MM.1S (cell line): ENCODE data around the gene PPP2R2C.

Experiments
- DNase-seq: peaks from one replicate; pipeline ENCODE4 v3.0.0-alpha.2; 2015
- H2AFZ ChIP-seq: fragments of 300-600 bp; sonication (generic); 2 replicates; pipeline ENCODE4 v1.6.0; 2016; ENCODE audit warnings: antibody characterized with exemption, low read length
- H3F3A ChIP-seq: fragments of 300-600 bp; sonication (generic); 2 replicates; pipeline ENCODE4 v1.6.1; 2016; ENCODE audit warnings: mild to moderate bottlenecking, antibody characterized with exemption, low read length, moderate library complexity, mixed read lengths; ENCODE audit not compliant: insufficient read depth
- H3K27ac ChIP-seq: fragments of 300-600 bp; sonication (generic); 2 replicates; pipeline ENCODE4 v1.5.1; 2016; ENCODE audit warnings: mild to moderate bottlenecking, low read length
- H3K27me3 ChIP-seq: fragments of 300-600 bp; sonication (generic); replicated peaks from 2 replicates; pipeline ENCODE4 v1.6.0; 2016; ENCODE audit warnings: low read length; ENCODE audit not compliant: insufficient read depth
- H3K36me3 ChIP-seq: fragments of 300-600 bp; sonication (generic); replicated peaks from 2 replicates; pipeline ENCODE4 v1.6.1; 2016; ENCODE audit warnings: mild to moderate bottlenecking, low read length, mixed read lengths; ENCODE audit not compliant: insufficient read depth
- H3K4me1 ChIP-seq: fragments of 300-600 bp; sonication (generic); 2 replicates; pipeline ENCODE4 v1.6.1; 2016; ENCODE audit warnings: low read length, mixed read lengths
- H3K4me2 ChIP-seq: fragments of 300-600 bp; sonication (generic); 2 replicates; pipeline ENCODE4 v1.6.0; 2016; ENCODE audit warnings: low read depth, low read length
- H3K4me3 ChIP-seq: fragments of 300-600 bp; sonication (generic); 2 replicates; pipeline ENCODE4 v1.5.1; 2016; ENCODE audit warnings: low read length, mixed read lengths
- H3K79me2 ChIP-seq: fragments of 300-600 bp; sonication (generic); 2 replicates; pipeline ENCODE4 v1.6.1; 2016; ENCODE audit warnings: mixed run types, low read length, mixed read lengths
- H3K9ac ChIP-seq: fragments of 300-600 bp; sonication (generic); 2 replicates; pipeline ENCODE4 v1.6.1; 2016; ENCODE audit warnings: low read length, mixed read lengths
- H3K9me2 ChIP-seq: fragments of 300-600 bp; sonication (generic); replicated peaks from 2 replicates; pipeline ENCODE4 v1.6.1; 2016; ENCODE audit warnings: mild to moderate bottlenecking, low read length, mixed read lengths; ENCODE audit not compliant: insufficient read depth
- H3K9me3 ChIP-seq: fragments of 300-600 bp; sonication (generic); replicated peaks from 2 replicates; pipeline ENCODE4 v1.6.1; 2016; ENCODE audit warnings: mild to moderate bottlenecking, low read length, mixed read lengths; ENCODE audit not compliant: insufficient read depth
- H4K20me1 ChIP-seq: fragments of 300-600 bp; sonication (generic); 2 replicates; pipeline ENCODE4 v1.6.1; 2016; ENCODE audit warnings: mild to moderate bottlenecking, low read length, moderate library complexity, mixed read lengths; ENCODE audit not compliant: insufficient read depth
- CTCF ChIP-seq: fragments of 300-600 bp; sonication (generic); IDR thresholded peaks from 2 replicates; pipeline ENCODE4 v1.5.1; 2016; ENCODE audit warnings: antibody characterized with exemption, low read length, mixed read lengths
- EZH2 ChIP-seq: fragments of 300-600 bp; sonication (generic); optimal IDR thresholded peaks from 2 replicates; pipeline ENCODE3; 2017; ENCODE audit warnings: low read depth, mild to moderate bottlenecking, antibody characterized with exemption, low read length, mixed read lengths
- EZH2phosphoT487 ChIP-seq: fragments of 300-600 bp; sonication (generic); IDR thresholded peaks from 2 replicates; pipeline ENCODE4 v1.6.1; 2018; ENCODE audit warnings: antibody characterized with exemption, low read length

PPP2R2C gene

GRCh38 chr4:6294705-6295421 lies 177.6 kb downstream of the PPP2R2C start:
- Histone ChIP-seq H3K79me2 (no peaks in the 10 kb centered on the region), H3K27me3 (no peaks in the 10 kb centered on the region), H3K36me3 (no peaks in the 10 kb centered on the region), H3F3A (no peaks in the 10 kb centered on the region), H3K4me2 (no peak overlapping the region), H3K4me3 (no peak overlapping the region), H3K9me2 (no peaks in the 10 kb centered on the region), H3K27ac (no peak overlapping the region), H3K9ac (no peak overlapping the region), H3K9me3 (no peaks in the 10 kb centered on the region), H2AFZ (no peak overlapping the region), H3K4me1 (no peaks in the 10 kb centered on the region), H4K20me1 (no peaks in the 10 kb centered on the region)
- TF ChIP-seq EZH2 (no peak), CTCF (no peak), EZH2phosphoT487 (no peak)
- no peak for DNase-seq

GRCh38 chr4:6293661-6294060 lies 178.8 kb downstream of the PPP2R2C start:
- DNase-seq = no peak
- Histone ChIP-seq H3K4me2 (no peak overlapping the region), H4K20me1 (no peaks in the 10 kb centered on the region), H3K9me2 (no peaks in the 10 kb centered on the region), H3K36me3 (no peaks in the 10 kb centered on the region), H3K9ac (no peak overlapping the region), H3K4me3 (no peak overlapping the region), H2AFZ (no peak overlapping the region), H3F3A (no peaks in the 10 kb centered on the region), H3K27ac (no peak overlapping the region), H3K27me3 (no peaks in the 10 kb centered on the region), H3K9me3 (no peaks in the 10 kb centered on the region), H3K4me1 (no peaks in the 10 kb centered on the region), H3K79me2 (no peaks in the 10 kb centered on the region)
- TF ChIP-seq CTCF (no peak), EZH2phosphoT487 (no peak), EZH2 (no peak)

- TF ChIP-seq EZH2 (no peak), CTCF (no peak), EZH2phosphoT487 (no peak)
- no peaks in the 10 kb centered on the region for H3K36me3 ChIP-seq
- no peak overlapping the region for H3K4me2 ChIP-seq
- H3K79me2 ChIP-seq = no peaks in the 10 kb centered on the region
- H4K20me1 ChIP-seq = no peaks in the 10 kb centered on the region
- no peak for DNase-seq
- H3K4me3 ChIP-seq = no peak overlapping the region
- H3K4me1 ChIP-seq = no peaks in the 10 kb centered on the region
- no peaks in the 10 kb centered on the region for H3F3A ChIP-seq
- H3K9me2 ChIP-seq = no peaks in the 10 kb centered on the region
- H3K27me3 ChIP-seq = no peaks in the 10 kb centered on the region
- no peak overlapping the region for H3K27ac ChIP-seq
- H2AFZ ChIP-seq = no peak overlapping the region
- no peak overlapping the region for H3K9ac ChIP-seq
- no peaks in the 10 kb centered on the region for H3K9me3 ChIP-seq
Observed at GRCh38 chr4:6293097-6293445, 179.3 kb downstream of the PPP2R2C start.
